HFF-Myc (cell line): Measurements from ENCODE around the gene KLHDC9.
A peak's percentile ranks its signal among the peaks of the same experiment; 100 is the strongest.

Experiments used
- DNase-seq: peaks from one replicate; pipeline ENCODE4 v3.0.0-alpha.2; 2011; ENCODE audit warnings: low read depth; ENCODE audit errors: extremely low read depth
- H3K4me3 ChIP-seq: replicated peaks from 2 replicates; pipeline ENCODE4 v1.5.1; 2011; ENCODE audit warnings: low read depth, mild to moderate bottlenecking, control low read depth, low read length
- CTCF ChIP-seq: IDR thresholded peaks from 2 replicates; pipeline ENCODE4 v1.5.1; 2012; ENCODE audit warnings: mild to moderate bottlenecking, low read depth, low read length, control low read depth; ENCODE audit errors: missing control alignments

KLHDC9 gene

GRCh38 chr1:161070761-161071160, 27.4 kb upstream of the KLHDC9 start:
- no peak for TF ChIP-seq CTCF

GRCh38 chr1:161071886-161072371, 26.2 kb upstream of the KLHDC9 start:
- DNase-seq: no peak
- TF ChIP-seq CTCF: peak; percentile 34
- no peak overlapping the region for H3K4me3 ChIP-seq

More at GRCh38 chr1:161070761-161071160, 27.4 kb upstream of the KLHDC9 start:
- no peak overlapping the region for H3K4me3 ChIP-seq
- no peak for DNase-seq

GRCh38 chr1:161072751-161073449, 25.3 kb upstream of the KLHDC9 start:
- no peak for TF ChIP-seq CTCF
- H3K4me3 ChIP-seq: no peak overlapping the region
- no peak for DNase-seq

GRCh38 chr1:161073474-161074121, 24.6 kb upstream of the KLHDC9 start:
- H3K4me3 ChIP-seq: no peak overlapping the region
- no peak for DNase-seq
- TF ChIP-seq CTCF: no peak

GRCh38 chr1:161074676-161075368, 23.3 kb upstream of the KLHDC9 start:
- no peak overlapping the region for H3K4me3 ChIP-seq
- no peak for DNase-seq
- no peak for TF ChIP-seq CTCF

- DNase-seq: no peak
- TF ChIP-seq CTCF: no peak
- H3K4me3 ChIP-seq: no peak overlapping the region
Observed at GRCh38 chr1:161076410-161076809, 21.8 kb upstream of the KLHDC9 start.
